Large intestine (tissue), 3 donors: Measurements from ENCODE around the gene B4GAT1. TPM values are rescaled to one million over a fixed set of nuclear protein-coding genes. Genes with fewer than 3 reads are reported as not detected.

ENCODE experiments used
- DNase-seq, 2 donors: peaks; one replicate each; pipeline versions ENCODE4 v3.0.0 to v3.0.0-alpha.2; 2013
- H3K27ac ChIP-seq: one replicate; pipeline ENCODE4 v1.5.1; 2013; ENCODE audit warnings: low read length
- H3K27me3 ChIP-seq: 2 replicates; pipeline ENCODE4 v1.6.1; 2013; ENCODE audit warnings: low read length; ENCODE audit not compliant: control insufficient read depth, insufficient read depth
- H3K36me3 ChIP-seq: 2 replicates; pipeline ENCODE4 v1.6.1; 2013; ENCODE audit warnings: low read length; ENCODE audit not compliant: control insufficient read depth, insufficient read depth
- H3K4me1 ChIP-seq: one replicate; pipeline ENCODE4 v1.6.1; 2013; ENCODE audit warnings: low read length; ENCODE audit not compliant: control insufficient read depth, insufficient read depth
- H3K4me3 ChIP-seq: one replicate; pipeline ENCODE4 v1.5.1; 2013; ENCODE audit warnings: low read length
- H3K9me3 ChIP-seq: one replicate; pipeline ENCODE4 v1.6.1; 2013; ENCODE audit warnings: mild to moderate bottlenecking, low read depth, low read length, moderate library complexity; ENCODE audit not compliant: control insufficient read depth
- WGBS: methylation state at CpG from one replicate; pipeline ENCODE4 v1.1.5; 2013; ENCODE audit warnings: low lambda C conversion rate; ENCODE audit not compliant: insufficient coverage; 5-methylcytosine and 5-hydroxymethylcytosine counted together
- polyA plus RNA-seq: library from polyadenylated mRNA; unstranded; fragments of 120-200 nt; gene quantifications from one replicate; pipeline ENCODE4 v1.2.1, GENCODE V29; 2013

Gene B4GAT1
- polyA plus RNA-seq, 1 donor = 31.0 TPM

DNA sequence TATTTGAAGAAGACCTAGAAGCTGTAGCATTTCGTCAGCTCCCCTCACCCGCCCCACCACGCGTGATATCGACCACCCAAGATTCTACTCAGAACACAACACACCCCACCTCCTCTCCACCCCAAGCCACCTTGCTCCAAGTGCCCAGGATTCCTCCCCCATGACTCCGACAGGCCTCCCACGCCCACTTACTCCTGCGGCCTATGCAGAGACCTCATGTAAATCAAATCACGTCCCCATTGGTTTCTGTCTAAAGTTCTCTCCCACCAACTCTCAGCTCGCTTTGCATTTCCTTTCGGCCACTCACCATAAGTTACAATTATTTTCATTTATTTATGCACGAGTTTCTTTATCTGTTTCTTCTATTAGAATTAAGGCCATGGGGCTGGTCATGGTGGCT, 44.8 kb downstream of the B4GAT1 start:
- H3K27me3 ChIP-seq = peaks cover 7% of the 10 kb centered on the region
- no peaks in the 10 kb centered on the region for H3K9me3 ChIP-seq
- no peak for DNase-seq
- 100% methylated on average over 3 of the region's 12 CpGs for WGBS
- no peak overlapping the region for H3K4me3 ChIP-seq
- no peaks in the 10 kb centered on the region for H3K36me3 ChIP-seq
- H3K4me1 ChIP-seq = no peaks in the 10 kb centered on the region
- no peak overlapping the region for H3K27ac ChIP-seq

DNA sequence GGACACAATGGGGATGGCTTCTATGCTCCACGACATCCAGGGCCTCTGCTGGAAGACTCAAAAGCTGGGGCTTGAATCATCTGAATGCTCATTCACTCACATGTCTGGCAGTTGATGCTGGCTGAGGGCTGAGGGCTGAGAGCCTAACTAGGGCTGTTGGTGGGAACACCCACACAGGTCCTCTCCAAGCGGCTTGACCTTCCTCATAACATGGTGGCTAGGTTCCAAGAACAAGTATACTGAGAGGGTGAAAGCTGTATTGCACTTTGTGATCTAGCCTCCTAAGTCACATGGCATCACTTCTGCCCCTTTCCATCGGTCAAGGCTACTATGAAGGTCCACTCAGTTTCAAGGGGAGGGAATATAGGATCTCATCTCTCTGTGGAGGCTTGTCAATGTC, 48.2 kb downstream of the B4GAT1 start:
- Histone ChIP-seq H3K4me1 (no peaks in the 10 kb centered on the region), H3K9me3 (peaks cover 4% of the 10 kb centered on the region), H3K36me3 (no peaks in the 10 kb centered on the region), H3K27ac (no peak overlapping the region), H3K4me3 (no peak overlapping the region), H3K27me3 (peaks cover 23% of the 10 kb centered on the region)
- no peak for DNase-seq
- WGBS = no CpG with 5 or more reads among the region's 3 CpGs

DNA sequence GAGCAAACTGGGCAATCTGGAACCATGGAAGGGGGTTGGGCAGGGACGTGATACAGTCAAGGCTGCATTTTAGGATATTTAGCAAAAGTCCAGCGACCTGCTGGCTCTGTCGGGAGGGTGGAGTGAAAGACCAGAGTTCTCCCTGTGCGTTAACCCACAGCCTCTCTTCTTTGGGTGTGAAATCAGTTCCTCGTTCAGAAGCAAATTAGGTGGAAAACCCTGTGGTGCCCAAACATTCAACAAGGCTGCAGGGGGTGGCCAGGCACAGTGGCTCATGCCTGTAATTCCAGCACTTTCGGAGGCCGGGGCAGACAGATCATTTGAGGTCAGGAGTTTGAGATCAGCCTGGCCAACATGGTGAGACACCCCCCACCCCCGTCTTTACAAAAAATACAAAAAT, 49.8 kb downstream of the B4GAT1 start:
- H3K27me3 ChIP-seq = peaks cover 38% of the 10 kb centered on the region
- no peak for DNase-seq
- H3K4me1 ChIP-seq = no peaks in the 10 kb centered on the region
- no peak overlapping the region for H3K27ac ChIP-seq
- H3K4me3 ChIP-seq = no peak overlapping the region
- peaks cover 4% of the 10 kb centered on the region for H3K9me3 ChIP-seq
- no CpG with 5 or more reads among the region's 8 CpGs for WGBS
- H3K36me3 ChIP-seq = no peaks in the 10 kb centered on the region

Other genes starting within 250 kb of the B4GAT1 start
- 18.2 TPM for gene KLC2, start 89.9 kb downstream of the B4GAT1 start, polyA plus RNA-seq
- 122 TPM for gene RAB1B, start 79.0 kb downstream of the B4GAT1 start, polyA plus RNA-seq
- 8.0 TPM for gene CNIH2, start 69.5 kb downstream of the B4GAT1 start, polyA plus RNA-seq
- 102 TPM for gene YIF1A, start 58.5 kb downstream of the B4GAT1 start, polyA plus RNA-seq
- gene TMEM151A, start 55.7 kb downstream of the B4GAT1 start, polyA plus RNA-seq = 3.1 TPM
- 24.6 TPM for gene CD248, start 30.6 kb downstream of the B4GAT1 start, polyA plus RNA-seq
- 5.2 TPM for gene RIN1, start 11.2 kb downstream of the B4GAT1 start, polyA plus RNA-seq
- gene BRMS1, start 2.5 kb downstream of the B4GAT1 start, polyA plus RNA-seq = 32.4 TPM
- 13.2 TPM for gene SLC29A2, start 24.1 kb upstream of the B4GAT1 start, polyA plus RNA-seq
- 1.7 TPM for gene NPAS4, start 73.4 kb upstream of the B4GAT1 start, polyA plus RNA-seq
- gene MRPL11, start 91.2 kb upstream of the B4GAT1 start, polyA plus RNA-seq = 69.5 TPM
- gene PELI3, start 119.3 kb upstream of the B4GAT1 start, polyA plus RNA-seq = 5.1 TPM
- gene DPP3, start 132.8 kb upstream of the B4GAT1 start, polyA plus RNA-seq = 28.8 TPM
- 40.8 TPM for gene BBS1, start 163.0 kb upstream of the B4GAT1 start, polyA plus RNA-seq
- gene ZDHHC24, start 198.4 kb upstream of the B4GAT1 start, polyA plus RNA-seq = 8.5 TPM
- 0.22 TPM for gene ACTN3, start 199.3 kb upstream of the B4GAT1 start, polyA plus RNA-seq
- 11.9 TPM for gene CTSF, start 221.0 kb upstream of the B4GAT1 start, polyA plus RNA-seq
- 0.09 TPM for gene CCDC87, start 245.4 kb upstream of the B4GAT1 start, polyA plus RNA-seq
- gene CCS, start 245.6 kb upstream of the B4GAT1 start, polyA plus RNA-seq = 55.8 TPM